Measurements from ENCODE around the gene MICOS13.

- TF ChIP-seq CTCF (conservative IDR thresholded peaks at IDR 0.05) (no peak), ZFX (IDR thresholded peaks at IDR 0.05) (no peak)
Observed at GRCh38 chr19:5684694-5685430, 4.5 kb upstream of the MICOS13 start.
